CD14-positive monocyte (primary cell): ENCODE data around the gene IL1RAPL1. TPM values are rescaled to one million over a fixed set of nuclear protein-coding genes. Genes with fewer than 3 reads are reported as not detected.

Experiments used
- DNase-seq, 3 donors: peaks; one replicate each; pipeline ENCODE4 v3.0.0-alpha.2; 2011 to 2022
- H2AFZ ChIP-seq: 2 replicates; pipeline ENCODE4 v1.6.0; 2012; ENCODE audit warnings: mild to moderate bottlenecking, low read depth, low read length, inconsistent platforms; ENCODE audit not compliant: insufficient read depth, poor library complexity, severe bottlenecking
- H3K27ac ChIP-seq, 2 donors: 1 replicate in 1 of 2; 2 replicates in 1 of 2; pipeline ENCODE4 v1.5.1; 2012 to 2013; ENCODE audit warnings: low read length in 2 of 2, control low read depth in 1 of 2, inconsistent platforms in 1 of 2, low read depth in 1 of 2, mild to moderate bottlenecking in 1 of 2
- H3K27me3 ChIP-seq, 2 donors: one replicate each; pipeline versions ENCODE4 v1.6.0 to v1.6.1; 2011 to 2013; ENCODE audit warnings: low read length in 2 of 2; ENCODE audit not compliant: control insufficient read depth in 2 of 2, insufficient read depth in 2 of 2
- H3K36me3 ChIP-seq, 2 donors: replicated peaks in 1 of 2; 1 replicate in 1 of 2; 2 replicates in 1 of 2; pipeline versions ENCODE4 v1.5.1 to v1.6.1; 2012 to 2013; ENCODE audit warnings: low read length in 2 of 2, control low read depth in 1 of 2, inconsistent platforms in 1 of 2, mild to moderate bottlenecking in 1 of 2; ENCODE audit not compliant: insufficient read depth in 2 of 2, control insufficient read depth in 1 of 2
- H3K4me1 ChIP-seq, 2 donors: 1 replicate in 1 of 2; 2 replicates in 1 of 2; pipeline versions ENCODE4 v1.5.1 to v1.6.1; 2012 to 2013; ENCODE audit warnings: low read length in 2 of 2, control low read depth in 1 of 2, inconsistent platforms in 1 of 2, mild to moderate bottlenecking in 1 of 2, moderate library complexity in 1 of 2; ENCODE audit not compliant: insufficient read depth in 2 of 2, control insufficient read depth in 1 of 2
- H3K4me2 ChIP-seq: replicated peaks from 2 replicates; pipeline ENCODE3; 2012; ENCODE audit warnings: low read length, moderate library complexity, mild to moderate bottlenecking; ENCODE audit not compliant: poor library complexity, severe bottlenecking; ENCODE audit errors: extremely low read depth
- H3K4me3 ChIP-seq, 3 experiments: fragments of 200-600 bp in 1 of 3; sonication (generic) in 1 of 3; replicated peaks in 1 of 3; 1 replicate in 2 of 3; 2 replicates in 1 of 3; pipeline ENCODE4 v1.5.1; 2011 to 2013; ENCODE audit warnings: low read length in 3 of 3, mild to moderate bottlenecking in 3 of 3, control low read depth in 2 of 3, low read depth in 2 of 3, inconsistent platforms in 1 of 3, moderate library complexity in 1 of 3
- H3K79me2 ChIP-seq: 2 replicates; pipeline ENCODE4 v1.6.0; 2012; ENCODE audit warnings: mild to moderate bottlenecking, control low read depth, inconsistent platforms, low read length, moderate library complexity; ENCODE audit not compliant: insufficient read depth
- H3K9ac ChIP-seq: 2 replicates; pipeline ENCODE4 v1.6.0; 2017; ENCODE audit warnings: low read length, mild to moderate bottlenecking; ENCODE audit not compliant: insufficient read depth, poor library complexity, severe bottlenecking
- H3K9me3 ChIP-seq, 2 donors: replicated peaks in 1 of 2; 1 replicate in 1 of 2; 2 replicates in 1 of 2; pipeline versions ENCODE4 v1.5.1 to v1.6.1; 2012 to 2013; ENCODE audit warnings: low read length in 2 of 2, control low read depth in 1 of 2; ENCODE audit not compliant: control insufficient read depth in 1 of 2, insufficient read depth in 1 of 2
- H4K20me1 ChIP-seq: 2 replicates; pipeline ENCODE4 v1.6.0; 2012; ENCODE audit warnings: mild to moderate bottlenecking, low read length, control low read depth, moderate library complexity; ENCODE audit not compliant: insufficient read depth
- H3K27ac Mint-ChIP-seq, 7 donors: one replicate each; pipeline ENCODE4 v1.8.0; 2020; ENCODE audit warnings: mild to moderate bottlenecking in 7 of 7, mixed read lengths in 7 of 7, moderate library complexity in 6 of 7, inconsistent platforms in 2 of 7
- H3K27me3 Mint-ChIP-seq, 3 donors: one replicate each; pipeline ENCODE4 v1.8.0; 2021 to 2022; ENCODE audit warnings: low read depth in 3 of 3, mild to moderate bottlenecking in 3 of 3, mixed read lengths in 3 of 3, moderate library complexity in 3 of 3, inconsistent platforms in 1 of 3
- H3K36me3 Mint-ChIP-seq, 2 donors: one replicate each; pipeline ENCODE4 v1.8.0; 2020; ENCODE audit warnings: mixed read lengths in 2 of 2, inconsistent platforms in 1 of 2, mild to moderate bottlenecking in 1 of 2
- H3K4me1 Mint-ChIP-seq: one replicate; pipeline ENCODE4 v1.8.0; 2020; ENCODE audit warnings: mild to moderate bottlenecking, mixed read lengths
- H3K4me3 Mint-ChIP-seq, 2 donors: one replicate each; pipeline ENCODE4 v1.8.0; 2020; ENCODE audit warnings: mild to moderate bottlenecking in 2 of 2, mixed read lengths in 2 of 2, moderate library complexity in 1 of 2
- H3K9me3 Mint-ChIP-seq, 7 donors: one replicate each; pipeline ENCODE4 v1.8.0; 2020 to 2022; ENCODE audit warnings: mixed read lengths in 7 of 7, mild to moderate bottlenecking in 6 of 7, moderate library complexity in 6 of 7, inconsistent platforms in 2 of 7
- CTCF ChIP-seq: fragments of 200-600 bp; IDR thresholded peaks from one replicate; pipeline ENCODE4 v1.8.0; 2022; ENCODE audit warnings: antibody characterized with exemption, mild to moderate bottlenecking
- WGBS: methylation state at CpG from one replicate; pipeline ENCODE4 v1.1.5; 2013; ENCODE audit warnings: missing lambda C conversion rate; ENCODE audit not compliant: insufficient coverage; 5-methylcytosine and 5-hydroxymethylcytosine counted together
- intact Hi-C, 2 donors: fragments of 100-400 bp; cut with micrococcal nuclease; formaldehyde crosslinking; loops; one replicate each; pipeline versions ENCODE4 v1.15.0 to v1.15.1; 2023
- polyA plus RNA-seq, 3 donors: library from polyadenylated mRNA; depleted of rRNA in 1 of 3; unstranded in 2 of 3; stranded (reverse) in 1 of 3; fragments of 300-500 nt in 2 of 3; fragments of >200 nt in 1 of 3; fragmentation: Illumina TruSeq in 2 of 3; gene quantifications; 1 replicate in 2 of 3; 2 replicates in 1 of 3; pipeline ENCODE4 v1.2.3, GENCODE V29; 2012 to 2021

The IL1RAPL1 gene
- polyA plus RNA-seq, 3 donors: not detected

GRCh38 chrX:29648161-29648560, 1060.9 kb downstream of the IL1RAPL1 start:
- intact Hi-C loops: no loop called here
- no peaks in the 10 kb centered on the region for H3K4me1 Mint-ChIP-seq
- peaks cover 0 to 4% of the 10 kb centered on the region in 2 donors for H3K9me3 ChIP-seq
- no peak overlapping the region for H3K4me3 Mint-ChIP-seq
- H3K27ac ChIP-seq: no peak overlapping the region
- peaks cover 0 to 9% (median 1%) of the 10 kb centered on the region in 7 donors for H3K9me3 Mint-ChIP-seq
- no peak overlapping the region for H3K4me2 ChIP-seq
- no peak overlapping the region for H3K4me3 ChIP-seq
- no CpG with 5 or more reads among the region's 1 CpG for WGBS
- H3K27ac Mint-ChIP-seq: no peak overlapping the region
- no peaks in the 10 kb centered on the region for H4K20me1 ChIP-seq
- H2AFZ ChIP-seq: no peak overlapping the region
- H3K36me3 ChIP-seq: no peaks in the 10 kb centered on the region
- no peak overlapping the region for H3K9ac ChIP-seq
- H3K36me3 Mint-ChIP-seq: no peaks in the 10 kb centered on the region
- H3K79me2 ChIP-seq: no peaks in the 10 kb centered on the region
- H3K4me1 ChIP-seq: no peaks in the 10 kb centered on the region
- peaks cover 1 to 2% (median 2%) of the 10 kb centered on the region in 3 donors for H3K27me3 Mint-ChIP-seq
- H3K27me3 ChIP-seq: no peaks in the 10 kb centered on the region
- no peak for DNase-seq
- TF ChIP-seq CTCF: no peak

- no peaks in the 10 kb centered on the region for H3K27me3 ChIP-seq
- Mint-ChIP-seq H3K27ac (no peak overlapping the region), H3K27me3 (peaks cover 1 to 2% (median 2%) of the 10 kb centered on the region in 3 donors), H3K9me3 (peaks cover 0 to 3% (median 2%) of the 10 kb centered on the region in 7 donors), H3K36me3 (no peaks in the 10 kb centered on the region), H3K4me1 (no peaks in the 10 kb centered on the region), H3K4me3 (no peak overlapping the region)
- H3K36me3 ChIP-seq: no peaks in the 10 kb centered on the region
- H3K9ac ChIP-seq: no peak overlapping the region
- no peaks in the 10 kb centered on the region for H3K79me2 ChIP-seq
- no peak overlapping the region for H3K4me3 ChIP-seq
- no peaks in the 10 kb centered on the region for H3K4me1 ChIP-seq
- no peak overlapping the region for H3K4me2 ChIP-seq
- WGBS: no CpG with 5 or more reads among the region's 1 CpG
- H2AFZ ChIP-seq: no peak overlapping the region
- no peaks in the 10 kb centered on the region for H4K20me1 ChIP-seq
- TF ChIP-seq CTCF: no peak
- H3K27ac ChIP-seq: no peak overlapping the region
- no peak for DNase-seq
- intact Hi-C loops: no loop called here
- H3K9me3 ChIP-seq: no peaks in the 10 kb centered on the region
Measured at GRCh38 chrX:29652484-29652883, 1065.2 kb downstream of the IL1RAPL1 start.
